Hindlimb muscle (tissue), 1 donor: ENCODE results near the gene DAGLA. TPM values are rescaled to one million over a fixed set of nuclear protein-coding genes. Genes with fewer than 3 reads are reported as not detected.

Experiments
- DNase-seq: peaks from one replicate; pipeline ENCODE4 v3.0.0-alpha.2; 2013
- polyA plus RNA-seq: library from polyadenylated mRNA; unstranded; fragments of 120-200 nt; gene quantifications from one replicate; pipeline ENCODE4 v1.2.1, GENCODE V29; 2013; ENCODE audit not compliant: insufficient read length

Gene DAGLA
- polyA plus RNA-seq, 1 donor = 8.2 TPM

DNA sequence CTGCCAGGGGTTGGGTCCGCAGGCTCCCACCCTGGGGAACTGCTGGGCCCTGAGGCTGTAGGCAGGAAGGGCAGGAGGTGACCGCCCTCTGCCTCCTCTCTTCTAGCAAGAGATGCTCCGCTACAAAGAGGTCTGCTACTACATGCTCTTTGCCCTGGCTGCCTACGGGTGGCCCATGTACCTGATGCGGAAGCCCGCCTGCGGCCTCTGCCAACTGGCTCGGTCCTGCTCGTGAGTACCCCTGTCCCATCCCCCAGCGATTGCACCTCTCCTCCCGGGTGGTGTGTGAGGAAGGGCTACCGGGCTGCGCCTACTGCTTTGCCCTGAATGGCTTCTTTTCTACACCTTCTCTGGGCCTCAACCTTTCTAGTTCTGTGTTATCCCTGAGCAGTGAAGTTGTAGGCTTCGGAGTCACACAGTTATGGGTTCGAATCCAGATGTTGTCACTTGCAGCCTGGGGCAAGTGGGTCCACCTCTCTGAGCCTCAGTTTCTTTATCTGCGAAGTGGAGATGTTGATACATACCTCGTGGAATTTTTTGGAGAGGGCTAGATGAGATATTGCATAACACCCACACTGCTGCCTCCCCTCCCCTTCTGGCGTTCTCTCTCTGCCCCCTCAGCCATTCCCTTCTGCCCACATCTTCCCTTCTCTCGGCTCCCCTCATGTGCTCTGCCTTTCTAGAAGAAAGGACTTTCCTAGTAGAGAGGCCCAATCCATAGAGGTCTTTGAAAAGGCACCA, 51.2 kb downstream of the DAGLA start:
- no peak for DNase-seq

DNA sequence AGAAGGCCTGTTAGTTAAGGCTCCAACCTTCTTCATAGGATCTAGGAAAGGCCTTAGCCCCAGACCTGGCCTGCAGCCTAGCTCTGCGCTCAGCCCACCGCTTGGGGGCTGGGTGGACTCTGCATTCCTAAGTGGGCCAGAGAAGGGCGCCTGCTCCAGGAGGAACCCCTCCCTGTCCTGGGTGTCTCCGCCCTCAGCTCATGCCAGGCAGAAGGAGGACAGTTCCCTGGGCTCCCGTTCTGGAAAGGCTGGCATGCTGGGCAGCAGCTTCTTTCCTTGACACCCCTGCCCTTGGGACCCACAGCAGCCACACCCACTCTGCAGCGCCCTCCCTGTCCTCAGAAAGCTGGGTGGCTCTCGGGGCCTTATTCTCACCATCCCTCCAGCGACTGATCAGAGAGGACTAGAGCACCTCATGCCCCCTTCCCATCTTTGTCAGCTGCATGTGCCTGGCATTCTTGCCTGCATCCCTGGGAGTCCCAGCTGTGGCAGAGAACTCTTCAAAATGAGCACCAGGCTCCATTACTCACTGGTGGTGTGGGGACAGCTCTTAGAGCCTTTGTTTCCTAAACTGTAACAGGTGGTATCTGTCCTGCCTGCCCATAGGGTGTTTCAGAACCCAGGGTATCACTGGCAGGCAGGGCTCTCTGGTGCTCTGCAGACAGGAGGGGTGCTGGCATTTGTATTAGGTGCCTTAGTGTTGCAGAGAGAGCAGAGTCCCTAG, 51.9 kb downstream of the DAGLA start:
- DNase-seq = no peak

DNA sequence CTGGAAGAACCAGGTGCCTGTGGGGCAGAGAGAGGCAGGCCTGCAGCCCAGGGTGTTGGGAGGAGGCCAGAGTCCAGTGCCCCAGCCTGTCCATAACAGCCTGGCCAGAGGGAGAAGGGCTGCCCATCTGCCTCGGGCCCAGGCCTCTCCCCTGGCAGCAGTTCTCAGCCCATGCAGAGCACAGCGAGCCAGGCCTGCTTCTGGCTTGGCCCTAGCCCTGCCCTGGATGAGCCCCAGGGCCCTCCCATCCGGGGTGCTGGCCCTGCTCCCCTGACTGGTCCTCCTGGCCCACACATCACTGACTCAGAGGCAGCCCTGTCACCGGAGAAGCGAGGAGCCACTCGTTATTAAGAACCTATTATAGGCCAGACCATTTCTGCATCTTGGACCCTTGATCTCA, 52.5 kb downstream of the DAGLA start:
- DNase-seq = no peak

DNA sequence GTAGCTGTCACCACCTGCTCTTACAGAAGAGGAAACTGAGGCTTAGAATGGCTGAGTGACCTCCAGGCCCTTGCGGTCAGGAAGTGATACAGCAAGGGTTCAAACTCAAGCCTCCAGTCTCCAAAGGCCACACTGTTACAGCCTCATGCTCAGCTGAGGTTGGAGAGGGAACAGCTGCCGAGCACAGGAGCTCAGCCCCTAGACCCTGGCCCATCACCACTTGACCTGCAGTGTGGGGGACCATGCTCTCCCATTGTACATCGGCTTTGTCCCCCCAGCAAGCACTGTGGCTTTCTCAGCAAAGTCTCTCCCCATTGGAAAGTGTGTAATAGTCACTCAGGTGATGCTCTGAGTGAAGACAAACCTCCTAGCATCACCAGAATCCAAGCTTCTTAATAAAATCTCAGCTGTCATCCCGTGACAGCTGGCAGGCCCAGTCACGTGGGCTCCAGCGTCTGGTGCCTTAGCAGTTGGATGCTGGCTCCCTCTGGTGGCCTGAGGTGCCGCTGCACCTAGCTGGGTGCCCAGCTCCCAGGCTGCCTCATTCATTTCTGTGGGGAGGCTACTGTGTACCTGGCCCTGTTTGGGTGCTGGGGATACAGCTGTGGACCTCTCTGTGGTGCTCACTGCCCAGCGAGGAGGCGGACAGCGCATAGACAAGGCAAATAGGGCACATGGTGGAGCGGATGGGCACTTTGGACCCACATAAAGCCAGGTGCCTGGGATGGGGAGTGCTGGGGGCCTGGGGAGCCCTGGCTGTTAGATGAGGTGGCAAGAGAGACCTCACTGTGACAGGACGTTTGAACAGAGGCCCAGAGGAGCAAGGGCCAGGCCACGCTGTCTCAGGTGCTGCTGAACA, 53.2 kb downstream of the DAGLA start:
- DNase-seq = peak; percentile 89

DNA sequence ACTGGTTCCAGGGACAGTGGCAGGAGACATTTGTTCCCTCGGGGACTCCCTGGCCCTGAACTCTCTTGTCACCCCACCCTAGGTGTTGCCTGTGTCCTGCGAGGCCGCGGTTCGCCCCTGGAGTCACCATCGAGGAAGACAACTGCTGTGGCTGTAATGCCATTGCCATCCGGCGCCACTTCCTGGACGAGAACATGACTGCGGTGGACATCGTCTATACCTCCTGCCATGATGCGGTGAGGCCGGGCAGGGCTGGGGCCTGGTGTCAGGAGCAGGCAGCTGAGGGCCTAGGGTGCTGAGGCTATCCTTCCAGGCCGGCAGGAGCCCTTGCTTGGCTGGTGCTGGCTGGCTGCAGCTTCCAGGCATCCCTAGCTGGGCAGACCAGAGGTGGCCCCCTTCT, 54.6 kb downstream of the DAGLA start:
- DNase-seq = no peak

DNA sequence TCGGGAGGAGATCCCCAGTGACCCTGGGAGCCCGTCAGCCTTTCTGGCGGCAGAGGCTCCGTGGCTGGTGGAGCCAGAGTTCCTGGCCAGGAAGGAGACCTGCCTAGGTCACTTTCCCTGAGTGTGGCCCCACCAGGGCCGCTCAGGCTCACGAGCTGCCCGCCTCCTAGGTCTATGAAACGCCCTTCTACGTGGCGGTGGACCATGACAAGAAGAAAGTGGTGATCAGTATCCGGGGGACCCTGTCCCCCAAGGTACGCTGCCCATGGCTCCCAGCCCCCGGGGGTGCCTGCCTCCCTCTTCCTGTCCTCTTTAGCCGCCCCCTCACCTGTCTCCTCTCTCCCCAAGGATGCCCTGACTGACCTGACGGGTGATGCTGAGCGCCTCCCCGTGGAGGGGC, 55.2 kb downstream of the DAGLA start:
- DNase-seq = no peak

DNA sequence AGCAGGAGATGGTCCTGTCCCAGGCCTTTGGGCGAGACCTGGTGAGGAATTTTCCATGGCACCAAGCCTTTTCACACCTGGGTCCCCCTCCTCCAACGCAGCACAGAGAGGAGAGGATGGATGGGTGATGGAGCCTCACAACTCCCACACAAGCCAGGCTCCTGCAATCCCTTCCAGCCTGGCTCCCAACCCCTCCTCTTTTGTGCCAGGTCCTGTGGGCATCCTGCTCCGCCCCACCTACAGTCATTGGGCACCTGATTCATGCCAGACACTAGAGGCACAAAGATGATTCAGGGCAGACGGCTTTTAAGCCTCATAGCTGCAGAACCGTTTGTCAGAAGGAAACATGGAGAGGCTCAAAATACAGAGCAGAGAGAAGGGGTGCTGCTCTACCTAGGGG, 56.1 kb downstream of the DAGLA start:
- DNase-seq = no peak

DNA sequence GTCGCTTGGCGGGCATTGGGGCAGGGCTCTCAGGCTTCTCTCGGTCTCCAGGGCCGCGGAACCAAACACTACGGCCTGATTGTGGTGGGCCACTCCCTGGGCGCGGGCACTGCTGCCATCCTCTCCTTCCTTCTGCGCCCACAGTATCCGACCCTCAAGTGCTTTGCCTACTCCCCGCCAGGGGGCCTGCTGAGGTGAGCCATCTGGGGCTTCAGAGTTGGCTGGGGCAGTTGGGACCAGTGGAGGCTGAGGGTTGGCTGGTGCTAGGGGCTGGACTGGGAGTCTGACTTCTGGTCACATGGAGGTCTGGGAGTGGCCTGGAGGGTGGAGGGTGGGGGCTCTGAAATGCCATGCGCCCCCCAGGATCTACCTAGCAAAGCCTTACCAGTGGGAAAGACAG, 56.9 kb downstream of the DAGLA start:
- DNase-seq = no peak

DNA sequence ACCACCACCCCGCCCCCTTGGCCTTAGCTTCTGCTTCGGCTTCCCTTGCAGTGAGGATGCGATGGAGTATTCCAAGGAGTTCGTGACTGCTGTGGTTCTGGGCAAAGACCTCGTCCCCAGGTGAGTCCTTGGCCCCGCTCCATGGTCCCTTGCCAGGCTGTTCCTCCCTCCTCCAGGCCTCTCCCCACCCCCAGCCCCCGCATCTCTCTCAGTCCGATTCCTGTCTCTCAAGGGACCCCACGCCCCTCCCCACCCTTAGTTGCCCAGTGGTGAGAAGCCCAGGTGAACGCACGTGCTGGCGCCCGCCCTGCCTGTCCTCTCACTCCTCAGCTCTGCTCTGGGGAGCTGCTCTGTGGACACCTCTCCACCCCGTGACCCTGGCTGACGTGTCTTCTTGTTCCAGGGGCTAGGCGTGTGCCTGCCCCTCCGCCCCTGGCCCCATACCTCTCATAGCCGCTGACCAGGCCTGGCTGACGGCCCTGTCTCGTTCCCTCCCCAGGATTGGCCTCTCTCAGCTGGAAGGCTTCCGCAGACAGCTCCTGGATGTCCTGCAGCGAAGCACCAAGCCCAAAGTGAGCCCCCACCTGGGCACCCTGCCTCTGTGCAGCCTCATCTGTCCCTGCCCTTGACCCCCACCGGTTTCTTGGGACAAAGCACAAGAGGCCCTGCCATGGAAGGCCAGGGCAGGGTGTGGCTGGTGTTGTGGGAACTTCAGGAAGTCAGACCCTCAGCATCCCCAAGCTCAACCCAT, 57.6 kb downstream of the DAGLA start:
- no peak for DNase-seq

DNA sequence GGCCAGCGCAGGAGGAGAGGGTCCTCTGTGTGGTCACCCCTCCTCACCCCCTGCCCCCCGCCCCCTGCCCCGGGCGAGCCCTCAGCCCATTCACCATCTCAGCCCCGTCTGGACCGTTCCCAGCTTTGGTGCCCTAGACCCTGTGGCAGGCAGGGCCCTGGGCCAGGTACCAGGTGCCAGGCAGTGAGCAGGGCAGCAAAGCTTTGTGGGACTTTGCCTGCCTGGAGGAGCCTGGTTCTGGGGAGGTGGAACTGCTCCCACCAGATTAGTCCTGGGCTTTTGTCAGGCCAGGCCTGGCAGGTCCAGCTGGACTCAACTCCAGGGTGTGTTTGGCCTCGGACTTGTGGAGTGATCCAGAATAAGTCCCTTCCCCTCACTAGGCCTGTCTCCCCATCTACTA, 58.6 kb downstream of the DAGLA start:
- no peak for DNase-seq

DNA sequence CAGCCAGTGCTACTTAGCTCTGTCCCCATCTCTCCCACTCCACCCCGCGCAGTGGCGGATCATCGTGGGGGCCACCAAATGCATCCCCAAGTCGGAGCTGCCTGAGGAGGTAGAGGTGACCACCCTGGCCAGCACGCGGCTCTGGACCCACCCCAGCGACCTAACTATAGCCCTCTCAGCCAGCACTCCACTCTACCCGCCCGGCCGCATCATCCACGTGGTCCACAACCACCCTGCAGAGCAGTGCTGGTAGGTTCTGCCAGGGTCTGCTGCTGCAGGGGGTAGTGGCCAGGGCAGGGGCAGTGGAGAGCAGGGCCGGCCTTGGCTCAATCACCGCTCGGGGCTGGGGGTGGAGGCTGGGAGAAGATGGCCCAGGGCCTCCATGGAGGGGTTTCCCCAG, 59.2 kb downstream of the DAGLA start:
- DNase-seq = no peak

DNA sequence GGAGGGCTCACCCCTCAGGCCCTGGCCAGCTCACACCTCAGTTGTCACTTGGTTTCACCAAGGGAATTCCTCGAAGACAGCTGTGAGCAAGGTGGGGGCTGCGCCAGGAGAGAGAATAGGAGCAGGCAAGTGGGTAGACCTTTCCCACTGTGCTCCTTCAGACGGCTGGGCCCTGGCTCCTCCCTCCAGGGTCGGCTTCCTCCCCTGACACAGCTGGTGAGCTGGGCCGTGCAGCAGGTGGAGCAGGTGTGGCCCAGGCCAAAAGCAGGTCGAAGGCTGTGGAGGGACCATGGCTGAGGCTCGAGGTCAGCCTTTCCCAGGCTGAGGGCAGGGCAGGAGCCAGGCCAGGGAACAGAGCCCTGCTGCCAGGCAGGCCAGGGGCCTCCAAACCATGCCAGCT, 59.8 kb downstream of the DAGLA start:
- DNase-seq = no peak

DNA sequence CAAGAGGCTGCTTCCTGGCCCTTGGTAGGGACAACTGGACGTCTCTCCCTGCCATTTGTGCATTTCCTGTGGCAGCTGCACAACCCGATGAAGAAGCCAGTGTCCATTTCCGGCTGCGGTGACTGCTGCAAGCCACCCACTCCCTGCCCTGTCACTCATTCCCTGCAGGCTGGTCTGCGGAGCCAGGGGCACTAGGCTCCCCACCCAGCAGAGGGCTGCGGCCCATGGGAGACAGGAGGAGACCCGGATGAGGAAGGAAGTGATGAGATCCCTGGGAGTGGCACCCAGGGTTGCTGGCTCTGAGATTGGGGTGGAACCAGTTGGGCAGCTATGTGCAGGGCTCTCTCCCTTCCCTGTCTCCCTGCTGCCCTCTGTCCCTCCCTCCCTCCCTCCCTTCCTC, 62.2 kb downstream of the DAGLA start:
- no peak for DNase-seq

DNA sequence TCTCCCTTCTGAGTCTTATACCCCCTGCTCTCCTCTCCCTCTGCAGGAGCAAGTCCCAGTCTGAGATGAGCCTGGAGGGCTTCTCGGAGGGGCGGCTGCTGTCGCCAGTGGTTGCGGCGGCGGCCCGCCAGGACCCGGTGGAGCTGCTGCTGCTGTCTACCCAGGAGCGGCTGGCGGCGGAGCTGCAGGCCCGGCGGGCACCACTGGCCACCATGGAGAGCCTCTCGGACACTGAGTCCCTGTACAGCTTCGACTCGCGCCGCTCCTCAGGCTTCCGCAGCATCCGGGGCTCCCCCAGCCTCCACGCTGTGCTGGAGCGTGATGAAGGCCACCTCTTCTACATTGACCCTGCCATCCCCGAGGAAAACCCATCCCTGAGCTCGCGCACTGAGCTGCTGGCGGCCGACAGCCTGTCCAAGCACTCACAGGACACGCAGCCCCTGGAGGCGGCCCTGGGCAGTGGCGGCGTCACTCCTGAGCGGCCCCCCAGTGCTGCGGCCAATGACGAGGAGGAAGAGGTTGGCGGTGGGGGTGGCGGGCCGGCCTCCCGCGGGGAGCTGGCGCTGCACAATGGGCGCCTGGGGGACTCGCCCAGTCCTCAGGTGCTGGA, 63.4 kb downstream of the DAGLA start:
- no peak for DNase-seq

DNA sequence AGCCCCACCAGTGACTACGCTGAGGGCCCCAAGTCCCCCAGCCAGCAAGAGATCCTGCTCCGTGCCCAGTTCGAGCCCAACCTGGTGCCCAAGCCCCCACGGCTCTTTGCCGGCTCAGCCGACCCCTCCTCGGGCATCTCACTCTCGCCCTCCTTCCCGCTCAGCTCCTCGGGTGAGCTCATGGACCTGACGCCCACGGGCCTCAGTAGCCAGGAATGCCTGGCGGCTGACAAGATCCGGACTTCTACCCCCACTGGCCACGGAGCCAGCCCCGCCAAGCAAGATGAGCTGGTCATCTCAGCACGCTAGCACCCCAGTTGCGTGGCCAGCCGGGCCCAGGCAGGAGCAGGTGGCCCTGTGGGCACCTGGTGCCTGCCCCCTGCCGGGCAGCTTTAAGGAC, 64.0 kb downstream of the DAGLA start:
- no peak for DNase-seq

DNA sequence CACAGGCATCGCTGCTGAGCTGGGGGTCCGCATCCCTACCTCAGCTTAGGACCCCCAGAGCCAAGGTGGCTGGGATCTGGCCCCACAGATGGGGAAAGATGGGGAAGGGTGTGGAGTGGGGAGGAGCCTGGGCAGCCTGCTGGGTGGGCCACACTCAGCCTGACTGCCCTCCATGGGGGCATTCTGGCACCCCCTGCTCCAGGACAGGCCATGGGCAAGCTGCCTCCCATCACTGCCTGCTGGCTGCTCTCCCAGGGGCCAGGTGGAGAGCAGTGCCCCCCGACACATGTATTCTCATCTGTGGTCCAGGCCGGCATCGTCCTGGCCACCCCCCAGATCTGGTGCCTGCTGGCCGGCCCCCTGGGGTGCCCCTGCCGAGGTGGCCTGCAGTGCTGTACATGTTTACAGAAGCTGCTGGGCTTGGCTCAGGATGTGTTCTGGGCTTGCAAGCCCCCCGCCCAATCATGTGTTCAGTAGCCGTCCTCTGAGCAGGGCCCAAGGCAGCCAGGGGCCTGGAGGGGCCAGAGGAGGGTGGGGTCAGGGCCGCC, 64.5 kb downstream of the DAGLA start:
- no peak for DNase-seq

DNA sequence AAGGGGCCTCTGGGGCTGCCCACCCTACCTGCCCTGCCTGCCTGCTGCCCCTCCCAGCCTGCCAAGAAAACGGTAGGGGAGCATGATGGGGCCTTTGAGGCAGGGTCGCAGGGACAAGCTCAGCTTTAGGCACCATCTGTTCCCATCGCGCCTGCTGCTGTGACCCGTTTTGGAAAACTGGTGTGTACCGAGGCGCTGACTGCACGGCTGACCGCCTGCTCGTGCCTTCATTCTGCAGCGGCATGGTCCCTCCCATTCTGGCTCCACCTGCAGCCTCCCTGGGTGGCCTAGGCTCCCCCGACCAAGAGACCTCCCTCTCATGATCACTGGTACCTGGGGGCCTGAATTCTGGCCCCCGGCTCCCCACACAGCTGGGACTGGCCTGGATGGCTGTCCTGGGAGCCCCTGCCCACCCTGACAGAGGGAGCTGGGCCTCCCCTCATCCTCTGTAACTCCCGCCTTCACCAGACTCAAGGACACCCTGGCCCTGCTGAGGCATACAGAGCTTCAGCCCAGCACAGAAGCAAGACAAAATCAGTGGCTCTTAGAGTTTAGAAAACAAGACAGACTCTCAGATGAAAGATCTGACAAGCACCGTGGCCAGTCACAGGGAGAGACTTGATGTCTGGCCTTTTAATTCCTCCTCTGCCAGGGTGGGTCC, 65.7 kb downstream of the DAGLA start:
- DNase-seq = no peak

DNA sequence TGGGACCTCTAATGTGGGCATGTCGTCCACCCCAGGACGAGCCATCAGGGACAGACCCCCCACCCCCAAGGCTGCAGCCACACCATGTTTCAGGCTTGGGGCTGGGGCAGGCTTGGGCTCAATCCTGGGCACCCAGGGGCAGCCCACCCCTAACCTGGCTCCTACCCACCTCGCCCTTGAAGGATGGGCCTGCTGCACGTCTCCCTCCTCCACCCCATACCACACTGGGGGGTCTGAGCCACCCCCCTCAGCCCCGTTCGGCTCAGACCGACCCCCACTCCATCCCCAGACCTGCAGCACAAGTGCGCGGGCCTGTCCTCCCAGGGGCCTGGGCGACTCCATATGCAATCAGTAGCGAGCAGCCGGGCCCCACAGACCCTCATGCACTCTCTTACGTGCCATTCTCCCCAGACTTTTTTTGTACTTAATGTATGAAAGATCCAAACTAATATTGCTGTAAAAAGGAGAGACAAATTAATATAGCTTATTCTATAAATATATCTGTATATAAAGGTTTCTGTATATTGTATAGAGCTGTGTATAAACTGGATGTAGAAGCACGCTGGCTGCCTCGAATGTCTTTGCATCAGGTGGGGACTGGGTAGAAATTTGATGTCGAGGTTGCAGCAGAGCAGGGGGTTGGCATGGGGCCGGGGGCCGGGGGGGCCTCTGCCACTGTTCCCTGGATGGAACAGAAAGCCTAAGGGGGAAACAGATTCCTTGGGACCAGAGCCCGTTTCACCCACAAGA, 66.4 kb downstream of the DAGLA start:
- no peak for DNase-seq

DNA sequence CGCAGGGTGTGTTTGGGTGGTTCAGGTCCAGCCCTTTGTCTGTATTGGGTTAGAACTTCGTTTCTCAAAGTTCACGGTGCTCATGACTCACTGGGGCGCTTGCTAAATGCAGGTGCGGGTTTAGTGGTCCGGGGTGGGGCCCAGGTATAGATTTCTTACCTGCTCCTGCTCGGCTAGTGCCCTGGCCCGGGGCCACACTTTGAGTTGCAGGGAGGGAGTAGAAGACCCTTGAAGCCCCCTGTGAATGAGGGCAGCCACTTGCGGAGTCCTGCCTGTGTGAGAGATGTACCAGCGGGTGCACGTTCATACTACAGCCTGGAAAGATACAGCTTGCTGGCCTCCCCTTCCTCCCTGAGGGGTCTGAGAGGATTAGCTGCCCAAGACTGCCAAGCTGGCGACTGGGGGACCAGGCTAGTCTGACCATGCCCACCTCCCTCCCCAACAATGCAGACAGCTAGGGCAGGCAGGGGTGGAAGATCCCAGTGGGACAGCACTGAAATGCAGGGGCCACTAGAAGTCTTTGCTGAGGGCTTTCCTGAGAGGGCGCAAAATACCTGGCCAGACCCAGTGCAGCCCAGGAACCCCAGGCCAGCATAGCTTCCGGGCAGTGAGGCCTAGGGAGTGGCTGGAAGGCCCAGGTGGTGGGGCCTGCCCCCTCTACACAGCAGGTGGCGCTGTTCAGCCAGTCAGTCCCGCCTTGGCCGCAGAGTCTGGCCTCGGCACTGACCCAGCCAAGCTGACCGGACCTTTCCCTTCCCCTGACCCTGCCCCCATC, 67.2 kb downstream of the DAGLA start:
- DNase-seq = peak; percentile 68

DNA sequence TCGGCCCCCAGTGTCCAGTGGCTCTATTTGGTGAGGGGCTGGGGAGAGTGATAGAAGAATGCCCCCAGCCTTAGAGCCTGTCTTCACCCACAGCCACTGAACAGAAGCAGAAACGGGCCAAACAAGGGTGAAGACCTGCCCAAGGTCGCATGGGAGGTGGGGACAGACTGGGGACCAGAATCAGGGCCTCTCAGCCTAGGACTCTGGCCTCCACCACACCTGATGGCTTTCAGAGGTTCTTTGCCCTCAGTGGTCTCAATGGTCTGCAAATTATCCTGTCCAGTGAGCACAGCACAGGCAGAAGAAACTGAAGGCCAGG, 67.7 kb downstream of the DAGLA start:
- no peak for DNase-seq
